HepG2 (cell line): ENCODE measurements around the gene C1orf50. TPM values are rescaled to one million over a fixed set of nuclear protein-coding genes. Genes with fewer than 3 reads are reported as not detected.

Experiments
- GATAD2A ChIP-seq: IDR thresholded peaks from 2 replicates; pipeline ENCODE4 v1.6.1; 2016
- KDM5A ChIP-seq: fragments of 200-600 bp; sonication (generic); IDR thresholded peaks from 2 replicates; pipeline ENCODE4 v1.7.0; 2018; ENCODE audit warnings: antibody characterized with exemption, mild to moderate bottlenecking, low read length, borderline replicate concordance
- KDM6A ChIP-seq: IDR thresholded peaks from 2 replicates; pipeline ENCODE4 v1.6.1; 2016; ENCODE audit warnings: low read depth
- NCOA2 ChIP-seq: sonication (generic); formaldehyde crosslinking; IDR thresholded peaks from 2 replicates; pipeline ENCODE4 v1.8.0; 2022; ENCODE audit warnings: inconsistent platforms
- NFKB2 ChIP-seq: sonication (generic); formaldehyde crosslinking; IDR thresholded peaks from 2 replicates; pipeline ENCODE4 v1.4.0; 2020; ENCODE audit warnings: missing genetic modification reagents, borderline replicate concordance
- PAF1 ChIP-seq: IDR thresholded peaks from 2 replicates; pipeline ENCODE4 v1.6.1; 2016; ENCODE audit warnings: missing genetic modification reagents, missing compliant biosample characterization
- RFXAP ChIP-seq: sonication (generic); formaldehyde crosslinking; IDR thresholded peaks from 2 replicates; pipeline ENCODE4 v1.4.0; 2020; ENCODE audit warnings: missing genetic modification reagents, borderline replicate concordance
- SKI ChIP-seq: fragments of 450-650 bp; IDR thresholded peaks from one replicate; pipeline ENCODE4 v1.6.1; 2018; ENCODE audit warnings: mild to moderate bottlenecking; ENCODE audit not compliant: partially characterized antibody
- ZGPAT ChIP-seq: IDR thresholded peaks from 2 replicates; pipeline ENCODE4 v1.6.1; 2016; ENCODE audit warnings: mild to moderate bottlenecking
- ZNF280D ChIP-seq: sonication (generic); formaldehyde crosslinking; IDR thresholded peaks from 2 replicates; pipeline ENCODE4 v1.5.1; 2020; ENCODE audit warnings: mild to moderate bottlenecking, missing genetic modification reagents
- ZNF318 ChIP-seq: sonication (generic); formaldehyde crosslinking; IDR thresholded peaks from 2 replicates; pipeline ENCODE4 v1.4.0; 2020; ENCODE audit warnings: mild to moderate bottlenecking, missing genetic modification reagents
- ZNF468 ChIP-seq: sonication (generic); formaldehyde crosslinking; IDR thresholded peaks from 2 replicates; pipeline ENCODE4 v1.8.0; 2022; ENCODE audit warnings: mild to moderate bottlenecking, moderate library complexity, missing genetic modification reagents
- ZNF589 ChIP-seq: sonication (generic); formaldehyde crosslinking; conservative IDR thresholded peaks from 2 replicates; pipeline ENCODE4 v1.8.0; 2022; ENCODE audit warnings: mild to moderate bottlenecking, moderate library complexity, missing genetic modification reagents
- ZNF709 ChIP-seq: sonication (generic); formaldehyde crosslinking; IDR thresholded peaks from 2 replicates; pipeline ENCODE4 v1.5.0; 2020; ENCODE audit warnings: mild to moderate bottlenecking, missing genetic modification reagents
- polyA plus RNA-seq, 8 experiments: library from polyadenylated mRNA; depleted of rRNA in 3 of 8; stranded (reverse) in 7 of 8; unstranded in 1 of 8; fragments of >200 nt; fragmentation: Illumina TruSeq in 4 of 8; extraction: Trizol in 4 of 8; gene quantifications; 2 replicates each; pipeline versions ENCODE4 v1.2.1 to v1.2.3, GENCODE V29; 2011 to 2016; ENCODE audit warnings: low read depth in 4 of 8, missing spikeins in 1 of 8, mixed read lengths in 1 of 8; ENCODE audit not compliant: insufficient read depth in 1 of 8
- total RNA-seq, 5 experiments: library from RNA; depleted of rRNA; stranded (reverse); fragments of >200 nt; fragmentation: Illumina TruSeq; extraction: Trizol; gene quantifications; 2 replicates each; pipeline ENCODE4 v1.2.3, GENCODE V29; 2016; ENCODE audit warnings: low read depth in 1 of 5

C1orf50 gene
- total and polyA plus RNA-seq, 2 of the 13 experiments (the other 11 are each of a cell fraction or from before 2014, with no cell fraction given): 4.3 to 4.8 TPM

- TF ChIP-seq ZNF318 (CRISPR knock-in tag) (0 out of 2 replicates have a peak, but pooled peaks have one; percentile 76), RFXAP (CRISPR knock-in tag) (peak; percentile 21; the same call in 1 of the 2 replicates), ZNF280D (CRISPR knock-in tag) (no peak), NCOA2 (CRISPR knock-in tag) (no peak), ZGPAT (CRISPR knock-in tag) (peak; percentile 75; the same call in 1 of the 2 replicates), ZNF709 (peak; percentile 59), SKI (peak; percentile 47), KDM6A (CRISPR knock-in tag) (no peak), NFKB2 (peak; percentile 78), PAF1 (no peak), KDM5A (peak; percentile 42; the same call in 1 of the 2 replicates), ZNF589 (CRISPR knock-in tag) (no peak; the same call in 1 of the 2 replicates), ZNF468 (CRISPR knock-in tag) (no peak), GATAD2A (CRISPR knock-in tag) (peak; percentile 15; the same call in 1 of the 2 replicates)
These were observed at the start of gene C1orf50, which contains the start of gene P3H1 (continued) for GRCh38 chr1:42766741-42767509.
